OCI-LY7 (cell line): ENCODE data around the gene PDZRN4.
"Not testable (repeated sequence)": the region's sequence is repeated elsewhere in the genome, so short reads cannot be mapped to it uniquely, and the experiment has no call there.

Experiments
- EZH2phosphoT487 ChIP-seq: fragments of 200-600 bp; sonication (generic); IDR thresholded peaks from 2 replicates; pipeline ENCODE4 v1.6.1; 2018; ENCODE audit warnings: low read depth, borderline replicate concordance, mild to moderate bottlenecking, mixed run types, antibody characterized with exemption, low read length, moderate library complexity, mixed read lengths
- TF ChIP-seq, protein P1 (sequence below): fragments of 200-600 bp; sonication (generic); conservative IDR thresholded peaks from 2 replicates; pipeline ENCODE4 v1.5.1; 2014; ENCODE audit warnings: mild to moderate bottlenecking, antibody characterized with exemption, low read length, moderate library complexity, mixed read lengths

DNA sequence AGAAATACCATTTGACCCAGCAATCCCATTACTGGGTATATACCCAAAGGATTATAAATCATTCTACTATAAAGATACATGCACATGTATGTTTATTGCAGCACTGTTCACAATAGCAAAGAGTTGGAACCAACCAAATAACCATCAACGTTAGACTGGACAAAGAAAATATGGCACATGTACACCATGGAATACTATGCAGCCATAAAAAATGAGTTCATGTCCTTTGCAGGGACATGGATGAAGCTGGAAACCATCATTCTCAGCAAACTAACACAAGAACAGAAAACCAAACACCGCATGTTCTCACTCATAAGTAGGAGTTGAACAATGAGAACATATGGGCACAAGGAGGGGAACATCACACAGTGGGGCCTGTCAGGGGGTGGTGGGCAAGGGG is 97.3 kb downstream of the PDZRN4 start:
- TF ChIP-seq, protein P1, sequence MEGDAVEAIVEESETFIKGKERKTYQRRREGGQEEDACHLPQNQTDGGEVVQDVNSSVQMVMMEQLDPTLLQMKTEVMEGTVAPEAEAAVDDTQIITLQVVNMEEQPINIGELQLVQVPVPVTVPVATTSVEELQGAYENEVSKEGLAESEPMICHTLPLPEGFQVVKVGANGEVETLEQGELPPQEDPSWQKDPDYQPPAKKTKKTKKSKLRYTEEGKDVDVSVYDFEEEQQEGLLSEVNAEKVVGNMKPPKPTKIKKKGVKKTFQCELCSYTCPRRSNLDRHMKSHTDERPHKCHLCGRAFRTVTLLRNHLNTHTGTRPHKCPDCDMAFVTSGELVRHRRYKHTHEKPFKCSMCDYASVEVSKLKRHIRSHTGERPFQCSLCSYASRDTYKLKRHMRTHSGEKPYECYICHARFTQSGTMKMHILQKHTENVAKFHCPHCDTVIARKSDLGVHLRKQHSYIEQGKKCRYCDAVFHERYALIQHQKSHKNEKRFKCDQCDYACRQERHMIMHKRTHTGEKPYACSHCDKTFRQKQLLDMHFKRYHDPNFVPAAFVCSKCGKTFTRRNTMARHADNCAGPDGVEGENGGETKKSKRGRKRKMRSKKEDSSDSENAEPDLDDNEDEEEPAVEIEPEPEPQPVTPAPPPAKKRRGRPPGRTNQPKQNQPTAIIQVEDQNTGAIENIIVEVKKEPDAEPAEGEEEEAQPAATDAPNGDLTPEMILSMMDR = not testable (repeated sequence)
- TF ChIP-seq EZH2phosphoT487 = not testable (repeated sequence)
